Upper lobe of left lung (tissue), 6 donors: ENCODE measurements around the gene PRKAG2. TPM values are rescaled to one million over a fixed set of nuclear protein-coding genes. Genes with fewer than 3 reads are reported as not detected.

ENCODE experiments used
- ATAC-seq, 2 donors: fragments of 200-7000 bp; cut with Tn5 transposase; one replicate each; pipeline ENCODE4 v1.9.1; 2022; ENCODE audit warnings: mild to moderate bottlenecking in 2 of 2, moderate library complexity in 2 of 2; ENCODE audit not compliant: low FRiP score in 2 of 2
- DNase-seq, 2 donors: peaks; one replicate each; pipeline ENCODE4 v3.0.0-alpha.2; 2019 to 2020
- H3K27ac ChIP-seq, 4 donors: fragments of 200-600 bp; sonication (generic); one replicate each; pipeline ENCODE4 v1.5.1; 2016 to 2019
- H3K27me3 ChIP-seq, 4 donors: fragments of 200-600 bp; sonication (generic); one replicate each; pipeline ENCODE4 v1.5.1; 2017 to 2019
- H3K36me3 ChIP-seq, 4 donors: fragments of 200-600 bp; sonication (generic); one replicate each; pipeline ENCODE4 v1.5.1; 2016 to 2019
- H3K4me1 ChIP-seq, 4 donors: fragments of 200-600 bp; sonication (generic); one replicate each; pipeline ENCODE4 v1.5.1; 2018 to 2019
- H3K4me3 ChIP-seq, 4 donors: fragments of 200-600 bp; sonication (generic); one replicate each; pipeline ENCODE4 v1.5.1; 2017 to 2019; ENCODE audit warnings: mild to moderate bottlenecking in 2 of 4, moderate library complexity in 1 of 4
- H3K9me3 ChIP-seq, 4 donors: fragments of 200-600 bp; sonication (generic); one replicate each; pipeline ENCODE4 v1.5.1; 2018 to 2019
- EP300 ChIP-seq, 4 donors: sonication (generic); formaldehyde crosslinking; IDR thresholded peaks; one replicate each; pipeline ENCODE4 v1.5.1; 2017; ENCODE audit warnings: antibody characterized with exemption in 4 of 4, control low read depth in 2 of 4
- POLR2A ChIP-seq, 4 donors: fragments of 450-650 bp; IDR thresholded peaks; one replicate each; pipeline ENCODE4 v1.5.1; 2016 to 2017; ENCODE audit warnings: antibody characterized with exemption in 4 of 4, mild to moderate bottlenecking in 2 of 4
- POLR2AphosphoS5 ChIP-seq, 2 donors: sonication (generic); formaldehyde crosslinking; IDR thresholded peaks; one replicate each; pipeline ENCODE4 v1.5.1; 2017; ENCODE audit warnings: antibody characterized with exemption in 2 of 2
- WGBS, 2 donors: methylation state at CpG; one replicate each; pipeline ENCODE4 v1.1.5; 2017 to 2018; 5-methylcytosine and 5-hydroxymethylcytosine counted together
- total RNA-seq, 6 donors: library from RNA; depleted of rRNA in 4 of 6; stranded (reverse); fragments of >200 nt in 4 of 6; gene quantifications; one replicate each; pipeline versions ENCODE4 v1.1.0 to v1.2.1, GENCODE V29; 2016 to 2021
- TF ChIP-seq, protein P1 (sequence below), 6 experiments: fragments of 450-650 bp in 4 of 6; fragments of 200-600 bp in 2 of 6; sonication (generic) in 2 of 6; IDR thresholded peaks; one replicate each; pipeline ENCODE4 v1.5.1; 2016 to 2019; ENCODE audit warnings: antibody characterized with exemption in 6 of 6
- donor health status: DM: no; HTN: no; CAD: no; lungs with moderate emphysema.
- donor health status: DM: no; HTN: yes; CAD: no; lungs with severe emphysema.

The PRKAG2 gene
- total RNA-seq, 6 donors from 2014 or later = 20.6 to 68.1 (median 29.6) TPM

DNA sequence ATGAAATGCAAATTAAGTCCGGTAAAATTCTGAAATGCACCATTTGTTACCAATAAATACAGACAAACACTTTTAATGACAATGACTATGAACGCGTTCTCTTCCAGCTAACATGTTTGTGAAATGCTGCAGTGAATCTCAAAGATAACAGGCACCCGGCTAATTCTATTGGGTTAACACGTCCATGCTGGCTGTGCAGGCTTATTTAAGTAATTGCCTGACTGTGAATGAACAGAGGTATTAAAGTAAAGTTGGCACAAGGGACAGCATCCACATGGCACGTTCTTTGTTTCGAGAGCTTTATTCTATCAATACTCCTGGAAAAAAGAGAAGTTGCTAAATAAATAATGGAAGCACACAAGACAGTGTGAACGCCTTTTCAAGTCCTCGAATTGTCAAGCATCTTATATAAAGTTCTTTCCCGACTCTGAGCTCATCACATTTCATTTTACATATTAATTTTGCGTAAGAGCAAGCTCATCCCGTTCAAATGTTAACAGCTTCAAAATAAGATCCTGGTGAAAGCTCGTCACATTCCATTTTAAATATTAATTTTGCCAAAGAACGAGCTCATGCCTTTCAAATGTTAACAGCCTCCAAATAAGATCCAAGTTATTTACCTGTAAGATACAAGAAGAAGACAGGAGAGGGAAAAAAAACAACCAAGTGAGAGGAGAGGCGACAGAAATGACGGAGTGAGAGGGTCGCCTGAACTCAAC is 245.9 kb downstream of the PRKAG2 start:
- no peaks in the 10 kb centered on the region for H3K9me3 ChIP-seq
- H3K4me1 ChIP-seq = peaks cover 6 to 22% (median 11%) of the 10 kb centered on the region in 4 donors
- no peaks in the 10 kb centered on the region for H3K27me3 ChIP-seq
- no peak for TF ChIP-seq POLR2A (IDR thresholded peaks at IDR 0.05)
- no peak for TF ChIP-seq EP300 (IDR thresholded peaks at IDR 0.05)
- TF ChIP-seq POLR2AphosphoS5 (IDR thresholded peaks at IDR 0.05) = no peak
- TF ChIP-seq, protein P1, sequence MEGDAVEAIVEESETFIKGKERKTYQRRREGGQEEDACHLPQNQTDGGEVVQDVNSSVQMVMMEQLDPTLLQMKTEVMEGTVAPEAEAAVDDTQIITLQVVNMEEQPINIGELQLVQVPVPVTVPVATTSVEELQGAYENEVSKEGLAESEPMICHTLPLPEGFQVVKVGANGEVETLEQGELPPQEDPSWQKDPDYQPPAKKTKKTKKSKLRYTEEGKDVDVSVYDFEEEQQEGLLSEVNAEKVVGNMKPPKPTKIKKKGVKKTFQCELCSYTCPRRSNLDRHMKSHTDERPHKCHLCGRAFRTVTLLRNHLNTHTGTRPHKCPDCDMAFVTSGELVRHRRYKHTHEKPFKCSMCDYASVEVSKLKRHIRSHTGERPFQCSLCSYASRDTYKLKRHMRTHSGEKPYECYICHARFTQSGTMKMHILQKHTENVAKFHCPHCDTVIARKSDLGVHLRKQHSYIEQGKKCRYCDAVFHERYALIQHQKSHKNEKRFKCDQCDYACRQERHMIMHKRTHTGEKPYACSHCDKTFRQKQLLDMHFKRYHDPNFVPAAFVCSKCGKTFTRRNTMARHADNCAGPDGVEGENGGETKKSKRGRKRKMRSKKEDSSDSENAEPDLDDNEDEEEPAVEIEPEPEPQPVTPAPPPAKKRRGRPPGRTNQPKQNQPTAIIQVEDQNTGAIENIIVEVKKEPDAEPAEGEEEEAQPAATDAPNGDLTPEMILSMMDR (IDR thresholded peaks at IDR 0.05) = no peak
- H3K4me3 ChIP-seq = peak overlapping the region; percentile 8 to 81 (median 71)
- WGBS, 2 donors = 31 to 35% methylated on average over 17 of the region's 17 CpGs
- DNase-seq = peak in 1 of 2 donors; percentile 8
- no peaks in the 10 kb centered on the region for H3K36me3 ChIP-seq
- no peak for ATAC-seq
- peak overlapping the region; percentile 77 to 94 (median 91) for H3K27ac ChIP-seq

DNA sequence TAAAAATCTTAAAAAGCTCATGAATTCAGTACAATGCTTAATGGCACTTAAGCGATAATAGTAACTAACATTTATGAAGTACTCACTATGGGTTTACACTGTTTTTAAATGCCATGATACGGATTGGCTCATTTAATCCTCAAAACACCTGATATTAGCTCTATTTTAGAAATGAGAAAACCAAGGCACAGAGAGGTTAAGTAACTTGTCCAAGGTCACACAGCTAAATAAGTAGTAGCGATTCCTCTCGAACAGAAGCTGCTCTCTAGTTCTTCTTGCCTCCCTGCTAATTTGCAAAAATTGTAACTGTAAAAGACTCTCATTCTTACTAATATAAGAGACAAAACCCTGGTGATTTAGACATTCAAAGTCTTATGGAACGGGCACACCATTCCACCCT is 246.6 kb downstream of the PRKAG2 start:
- TF ChIP-seq, protein P1 (IDR thresholded peaks at IDR 0.05) = no peak
- no peak for TF ChIP-seq EP300 (IDR thresholded peaks at IDR 0.05)
- no peaks in the 10 kb centered on the region for H3K36me3 ChIP-seq
- H3K9me3 ChIP-seq = no peaks in the 10 kb centered on the region
- no peaks in the 10 kb centered on the region for H3K27me3 ChIP-seq
- peaks cover 6 to 24% (median 11%) of the 10 kb centered on the region in 4 donors for H3K4me1 ChIP-seq
- WGBS, 2 donors = 89 to 91% methylated on average over 5 of the region's 5 CpGs
- H3K27ac ChIP-seq = no peak overlapping the region
- H3K4me3 ChIP-seq = peak overlapping the region in 1 of 4 donors; percentile 61
- DNase-seq (peak in 1 of 2 donors; percentile 2), ATAC-seq (no peak)

DNA sequence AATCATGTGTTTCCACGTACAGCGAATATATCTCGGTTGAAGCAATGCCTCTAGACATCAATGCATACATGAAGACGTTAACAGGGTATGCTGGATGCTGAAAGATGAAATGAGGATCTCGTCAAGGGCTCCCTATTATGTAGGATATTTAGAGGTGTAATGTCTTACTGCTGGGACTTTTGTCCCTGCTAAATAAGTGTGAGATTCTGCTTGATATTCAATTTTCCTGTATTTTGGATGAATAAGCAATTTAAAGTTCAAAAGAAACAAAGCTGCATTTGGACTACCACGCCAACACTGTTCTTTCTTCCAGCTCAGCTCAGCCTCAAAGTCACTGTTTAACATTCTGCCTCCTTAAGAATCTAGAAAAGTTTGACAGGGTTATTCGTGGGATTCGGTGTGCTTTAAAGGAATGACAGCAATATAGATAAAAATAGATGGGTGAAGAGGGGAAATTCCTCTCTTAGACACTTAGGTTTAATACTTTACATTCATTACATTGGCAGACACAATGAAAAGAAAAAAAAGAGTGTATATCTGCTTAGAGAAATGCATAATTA is 247.1 kb downstream of the PRKAG2 start:
- H3K4me3 ChIP-seq = no peak overlapping the region
- 82 to 92% methylated on average over 8 of the region's 8 CpGs for WGBS, 2 donors
- H3K27ac ChIP-seq = no peak overlapping the region
- DNase-seq (no peak), ATAC-seq (no peak)
- H3K27me3 ChIP-seq = no peaks in the 10 kb centered on the region
- no peaks in the 10 kb centered on the region for H3K9me3 ChIP-seq
- peaks cover 6 to 24% (median 11%) of the 10 kb centered on the region in 4 donors for H3K4me1 ChIP-seq
- TF ChIP-seq POLR2A (IDR thresholded peaks at IDR 0.05) (no peak), EP300 (IDR thresholded peaks at IDR 0.05) (no peak), POLR2AphosphoS5 (IDR thresholded peaks at IDR 0.05) (no peak)
- TF ChIP-seq, protein P1 (IDR thresholded peaks at IDR 0.05) = no peak
- no peaks in the 10 kb centered on the region for H3K36me3 ChIP-seq

DNA sequence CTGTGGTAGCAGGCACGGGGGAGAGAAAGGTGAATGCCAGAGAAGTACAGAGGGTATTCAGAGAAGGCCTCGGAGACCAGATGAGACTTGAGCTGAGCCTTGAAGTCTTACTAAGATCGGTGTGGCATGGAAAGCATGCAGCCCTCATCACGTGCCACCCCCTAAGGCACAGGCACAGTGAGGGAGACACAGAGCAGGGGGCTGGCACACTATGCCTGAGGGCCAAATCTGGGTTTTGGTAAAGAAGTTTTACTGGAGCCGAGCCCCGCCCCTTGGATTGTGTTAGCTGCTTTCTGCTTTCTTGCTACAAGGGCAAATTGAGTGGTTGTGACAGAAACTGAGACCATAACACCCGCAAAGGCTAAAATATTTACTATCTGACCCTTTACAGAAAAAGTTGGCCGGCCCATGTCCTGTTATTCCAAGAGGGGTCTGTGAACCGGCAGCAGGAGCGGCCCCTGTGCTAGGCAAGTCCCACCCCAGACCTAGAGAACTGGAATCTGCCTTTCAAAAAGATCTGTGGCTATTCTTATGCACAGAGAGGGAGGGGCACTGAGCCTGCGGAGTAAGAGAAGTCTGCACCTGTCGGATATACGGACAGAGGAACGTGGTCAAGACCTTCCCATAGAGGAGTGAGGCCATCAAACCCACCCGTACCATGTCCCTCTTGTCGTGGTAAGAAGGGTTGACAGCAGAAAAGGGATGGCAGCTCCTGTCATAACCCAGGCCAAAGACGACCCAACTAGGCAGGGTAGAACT is 247.9 kb downstream of the PRKAG2 start:
- no peak overlapping the region for H3K4me3 ChIP-seq
- H3K4me1 ChIP-seq = peaks cover 6 to 24% (median 11%) of the 10 kb centered on the region in 4 donors
- ATAC-seq (no peak), DNase-seq (peak in 1 of 2 donors; percentile 12)
- H3K27me3 ChIP-seq = no peaks in the 10 kb centered on the region
- no peaks in the 10 kb centered on the region for H3K36me3 ChIP-seq
- no peak overlapping the region for H3K27ac ChIP-seq
- WGBS, 2 donors = 86 to 91% methylated on average over 17 of the region's 17 CpGs
- TF ChIP-seq, protein P1 (IDR thresholded peaks at IDR 0.05) = no peak
- TF ChIP-seq EP300 (IDR thresholded peaks at IDR 0.05) = no peak
- TF ChIP-seq POLR2A (IDR thresholded peaks at IDR 0.05) = no peak
- no peak for TF ChIP-seq POLR2AphosphoS5 (IDR thresholded peaks at IDR 0.05)
- no peaks in the 10 kb centered on the region for H3K9me3 ChIP-seq
